Psoas muscle (tissue), 8 donors: ENCODE measurements around the gene DYNC1I1. TPM values are rescaled to one million over a fixed set of nuclear protein-coding genes. Genes with fewer than 3 reads are reported as not detected.

Experiments
- ATAC-seq, 4 donors: fragments of 200-7000 bp; cut with Tn5 transposase; one replicate each; pipeline ENCODE4 v1.9.1; 2020; ENCODE audit warnings: moderate library complexity in 3 of 4, mild to moderate bottlenecking in 2 of 4
- DNase-seq, 2 donors: peaks; one replicate each; pipeline ENCODE4 v3.0.0-alpha.2; 2020
- H3K27ac ChIP-seq: fragments of 200-600 bp; one replicate; pipeline ENCODE4 v1.8.0; 2022
- H3K27me3 ChIP-seq, 3 donors: fragments of 200-600 bp in 1 of 3; one replicate each; pipeline versions ENCODE4 v1.6.1 to v1.8.0; 2013 to 2022; ENCODE audit warnings: low read length in 2 of 3, mild to moderate bottlenecking in 2 of 3, moderate library complexity in 1 of 3; ENCODE audit not compliant: insufficient read depth in 3 of 3
- H3K36me3 ChIP-seq, 2 donors: fragments of 200-600 bp in 1 of 2; one replicate each; pipeline versions ENCODE4 v1.6.1 to v1.8.0; 2013 to 2022; ENCODE audit warnings: low read depth in 1 of 2, mild to moderate bottlenecking in 1 of 2, moderate library complexity in 1 of 2; ENCODE audit not compliant: insufficient read depth in 1 of 2
- H3K4me1 ChIP-seq: fragments of 200-600 bp; one replicate; pipeline ENCODE4 v1.8.0; 2022
- H3K4me3 ChIP-seq: fragments of 200-600 bp; one replicate; pipeline ENCODE4 v1.8.0; 2022; ENCODE audit warnings: mild to moderate bottlenecking
- H3K9me3 ChIP-seq: fragments of 200-600 bp; one replicate; pipeline ENCODE4 v1.8.0; 2022
- WGBS, 3 donors: extraction: QIAGEN DNeasy Blood & Tissue Kit; methylation state at CpG; one replicate each; pipeline versions ENCODE4 v1.1.6 to v1.1.7; 2013; 5-methylcytosine and 5-hydroxymethylcytosine counted together
- intact Hi-C, 2 donors: fragments of 100-400 bp; cut with DNase I; formaldehyde crosslinking; loops; one replicate each; pipeline versions ENCODE4 v1.11.0 to v1.14.2; 2022
- polyA plus RNA-seq, 3 donors: library from polyadenylated mRNA; stranded (reverse); fragments of 200-250 nt; gene quantifications; one replicate each; pipeline ENCODE4 v1.2.3, GENCODE V29; 2013
- total RNA-seq, 4 donors: library from RNA; stranded (reverse); fragmentation: NEBNext Ultra II Directional in 2 of 4; extraction: Animal tissue kit (Norgen Biotek cat#: 25700) in 2 of 4; gene quantifications; one replicate each; pipeline versions ENCODE4 v1.2.1 to v1.2.4, GENCODE V29; 2021 to 2023
- TF ChIP-seq, protein P1 (sequence below): fragments of 200-600 bp; IDR thresholded peaks from one replicate; pipeline ENCODE4 v1.8.0; 2022; ENCODE audit warnings: antibody characterized with exemption
- donor health status: healthy with polysubstance abuse.
- donor health status: DM: no; HTN: no; CAD: no; lungs with moderate emphysema.
- donor health status: Bipolar disorder and iron deficiency.
- donor health status: healthy.
- donor health status: DM: yes; HTN: yes; CAD: no.
- donor health status: DM: no; HTN: no; CAD: no.
- donor health status: DM: no; HTN: no; CAD: no.
- donor health status: DM: yes; HTN: yes; CAD: no.

Gene DYNC1I1
- total and polyA plus RNA-seq, 7 donors: 3.0 to 28.8 (median 6.9) TPM

DNA sequence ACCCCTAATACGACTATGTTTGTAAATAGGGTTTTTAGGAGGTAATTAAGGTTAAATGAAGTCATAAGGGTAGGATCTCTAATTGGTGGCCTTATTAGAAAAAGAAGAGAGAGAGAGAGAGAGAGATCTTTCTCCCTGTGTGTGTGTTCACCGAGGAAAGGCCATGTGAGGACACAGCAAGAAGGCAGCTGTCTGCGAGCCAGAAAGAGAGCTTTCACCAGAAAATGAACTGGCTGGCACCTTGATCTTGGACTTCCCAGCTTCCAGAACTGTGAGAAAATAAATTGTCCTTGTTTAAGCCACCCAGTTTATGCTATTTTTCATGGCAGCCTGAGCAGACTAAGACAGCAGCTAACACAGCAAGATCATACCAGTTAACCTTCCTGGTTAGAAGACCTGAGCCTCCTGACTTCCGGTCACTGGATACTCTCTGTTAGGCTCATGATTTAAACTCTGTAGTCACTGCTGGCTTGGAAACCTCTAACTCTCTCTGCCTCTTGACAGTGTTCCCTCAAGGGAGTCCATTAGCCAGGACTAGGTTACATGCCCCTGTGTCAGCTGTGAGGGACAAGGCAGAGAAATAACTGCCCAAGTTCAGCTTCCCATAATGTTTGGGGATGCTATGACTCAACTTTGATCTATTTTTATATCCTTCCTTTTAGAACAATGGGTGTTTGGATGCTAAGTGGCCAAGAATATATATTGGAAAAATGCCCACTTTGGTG lies 102.3 kb downstream of the DYNC1I1 start:
- H3K27me3 ChIP-seq: no peaks in the 10 kb centered on the region
- TF ChIP-seq, protein P1, sequence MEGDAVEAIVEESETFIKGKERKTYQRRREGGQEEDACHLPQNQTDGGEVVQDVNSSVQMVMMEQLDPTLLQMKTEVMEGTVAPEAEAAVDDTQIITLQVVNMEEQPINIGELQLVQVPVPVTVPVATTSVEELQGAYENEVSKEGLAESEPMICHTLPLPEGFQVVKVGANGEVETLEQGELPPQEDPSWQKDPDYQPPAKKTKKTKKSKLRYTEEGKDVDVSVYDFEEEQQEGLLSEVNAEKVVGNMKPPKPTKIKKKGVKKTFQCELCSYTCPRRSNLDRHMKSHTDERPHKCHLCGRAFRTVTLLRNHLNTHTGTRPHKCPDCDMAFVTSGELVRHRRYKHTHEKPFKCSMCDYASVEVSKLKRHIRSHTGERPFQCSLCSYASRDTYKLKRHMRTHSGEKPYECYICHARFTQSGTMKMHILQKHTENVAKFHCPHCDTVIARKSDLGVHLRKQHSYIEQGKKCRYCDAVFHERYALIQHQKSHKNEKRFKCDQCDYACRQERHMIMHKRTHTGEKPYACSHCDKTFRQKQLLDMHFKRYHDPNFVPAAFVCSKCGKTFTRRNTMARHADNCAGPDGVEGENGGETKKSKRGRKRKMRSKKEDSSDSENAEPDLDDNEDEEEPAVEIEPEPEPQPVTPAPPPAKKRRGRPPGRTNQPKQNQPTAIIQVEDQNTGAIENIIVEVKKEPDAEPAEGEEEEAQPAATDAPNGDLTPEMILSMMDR: no peak
- ATAC-seq (peak; percentile 42 to 73 (median 58)), DNase-seq (no peak)
- no peaks in the 10 kb centered on the region for H3K9me3 ChIP-seq
- peaks cover 11% of the 10 kb centered on the region for H3K4me1 ChIP-seq
- no peaks in the 10 kb centered on the region for H3K36me3 ChIP-seq
- 30 to 36% (median 31%) methylated on average over 4 of the region's 4 CpGs for WGBS, 3 donors
- no peak overlapping the region for H3K4me3 ChIP-seq
- no peak overlapping the region for H3K27ac ChIP-seq
- intact Hi-C loops: loop anchor here (1.0 to 5.0 kb wide), 2 partner anchors 152 to 362 kb away; no protein-coding TSS in a partner anchor

DNA sequence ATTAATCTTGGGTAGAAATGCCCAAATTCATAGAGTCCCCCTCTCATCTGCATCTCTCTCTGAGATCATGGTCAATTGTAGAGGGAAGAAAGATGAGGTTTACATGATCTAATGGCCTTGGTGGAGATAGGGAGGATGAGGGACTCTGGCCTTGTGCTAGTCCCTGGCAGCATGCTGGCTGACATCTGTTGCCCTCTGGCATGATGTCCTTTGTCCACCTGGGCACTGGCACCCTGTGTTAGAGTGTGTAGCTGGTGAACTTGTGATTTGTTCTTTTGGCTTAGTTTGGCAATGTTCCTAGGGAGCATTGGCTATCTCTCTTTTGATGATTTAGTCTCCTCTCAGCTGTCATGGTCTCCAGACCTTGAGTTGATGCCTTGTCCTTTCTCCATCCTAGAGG lies 103.2 kb downstream of the DYNC1I1 start:
- DNase-seq: no peak

DNA sequence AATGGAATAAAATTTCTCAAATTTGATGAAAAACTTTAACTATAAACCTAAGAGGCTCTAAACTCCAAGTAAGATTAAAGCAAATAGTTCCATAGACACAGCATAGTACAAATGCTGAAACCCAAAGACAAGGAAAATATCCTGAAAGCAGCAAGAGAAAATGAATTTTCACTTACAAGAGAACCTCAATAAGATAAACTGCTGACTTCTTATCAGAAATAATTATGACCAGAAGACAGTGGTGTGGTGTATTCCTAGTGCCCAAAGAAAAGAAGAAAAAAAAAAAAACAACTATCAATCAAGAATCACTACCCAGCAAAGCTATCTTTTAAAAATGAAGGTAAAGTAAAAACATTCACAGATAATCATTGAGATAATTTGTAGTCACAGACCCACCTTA lies 106.3 kb downstream of the DYNC1I1 start:
- no peak for DNase-seq
- no peaks in the 10 kb centered on the region for H3K27me3 ChIP-seq
- intact Hi-C loops: no loop called here
- peaks cover 11% of the 10 kb centered on the region for H3K4me1 ChIP-seq
- TF ChIP-seq, protein P1: no peak
- H3K9me3 ChIP-seq: no peaks in the 10 kb centered on the region
- no peak overlapping the region for H3K27ac ChIP-seq
- H3K36me3 ChIP-seq: no peaks in the 10 kb centered on the region
- ATAC-seq: no peak
- no peak overlapping the region for H3K4me3 ChIP-seq

More for the DNA sequence above, 103.2 kb downstream of the DYNC1I1 start:
- Histone ChIP-seq H3K27ac (no peak overlapping the region), H3K4me1 (peaks cover 11% of the 10 kb centered on the region), H3K4me3 (no peak overlapping the region), H3K27me3 (no peaks in the 10 kb centered on the region), H3K9me3 (no peaks in the 10 kb centered on the region), H3K36me3 (no peaks in the 10 kb centered on the region)
- intact Hi-C loops: loop anchor here in 1 of 2 donors (1.0 kb wide), 1 partner anchor 363 kb away; no protein-coding TSS in a partner anchor
- no peak for ATAC-seq
- TF ChIP-seq, protein P1: no peak

DNA sequence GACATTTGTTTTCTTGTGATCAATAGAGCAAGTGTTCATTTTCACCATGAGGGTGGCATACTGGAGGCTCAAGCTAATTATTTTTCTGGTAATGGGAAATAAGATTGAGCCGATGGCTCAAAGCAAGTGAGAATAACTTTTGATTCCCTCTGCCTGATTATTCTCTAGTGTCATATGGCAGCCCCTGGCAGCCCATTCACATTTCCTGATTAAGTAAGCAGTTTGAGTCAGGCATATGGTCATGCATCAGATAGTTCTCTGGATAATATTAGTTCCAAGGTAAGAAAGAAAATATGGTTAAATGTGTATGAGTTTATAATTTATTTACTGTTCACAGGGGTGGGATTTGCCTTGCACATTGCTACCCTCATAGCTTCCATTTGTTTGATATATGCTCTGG lies 109.2 kb downstream of the DYNC1I1 start:
- Histone ChIP-seq H3K27ac (no peak overlapping the region), H3K27me3 (no peaks in the 10 kb centered on the region), H3K4me3 (no peak overlapping the region), H3K36me3 (no peaks in the 10 kb centered on the region), H3K9me3 (no peaks in the 10 kb centered on the region), H3K4me1 (no peaks in the 10 kb centered on the region)
- no peak for DNase-seq
- WGBS, 3 donors: 29 to 55% (median 38%) methylated on average over 1 of the region's 1 CpG
- no peak for ATAC-seq
- intact Hi-C loops: no loop called here
- TF ChIP-seq, protein P1: no peak

DNA sequence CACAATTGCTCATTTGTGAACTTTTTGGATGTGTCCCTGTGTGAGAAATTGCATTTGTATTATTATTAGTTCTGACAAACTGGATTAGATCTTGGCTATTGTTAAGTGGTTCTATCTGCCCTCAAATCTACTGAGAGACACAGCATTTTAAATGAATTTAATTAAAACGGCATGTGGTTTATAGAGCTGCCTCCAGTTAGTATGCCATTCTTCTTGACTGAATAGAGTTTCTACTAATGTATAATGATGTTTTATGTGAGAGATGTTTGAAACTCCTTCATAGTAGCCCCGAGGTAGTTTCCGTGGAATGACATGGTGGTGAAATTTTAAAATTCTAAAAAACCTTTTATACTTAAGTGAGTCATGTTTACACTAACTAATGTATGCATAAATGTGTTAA lies 110.9 kb downstream of the DYNC1I1 start:
- no peak for DNase-seq
- H3K36me3 ChIP-seq: no peaks in the 10 kb centered on the region
- TF ChIP-seq, protein P1: no peak
- no peak overlapping the region for H3K4me3 ChIP-seq
- no peaks in the 10 kb centered on the region for H3K9me3 ChIP-seq
- no peak overlapping the region for H3K27ac ChIP-seq
- ATAC-seq: no peak
- intact Hi-C loops: no loop called here
- no peaks in the 10 kb centered on the region for H3K4me1 ChIP-seq
- 84 to 90% (median 86%) methylated on average over 3 of the region's 3 CpGs for WGBS, 3 donors
- no peaks in the 10 kb centered on the region for H3K27me3 ChIP-seq
